ENCODE results near the gene ENOX2. TPM values are rescaled to one million over a fixed set of nuclear protein-coding genes. Genes with fewer than 3 reads are reported as not detected.

The ENOX2 gene
- total RNA-seq, 1 experiment from 2014 or later = 15.0 TPM

DNA sequence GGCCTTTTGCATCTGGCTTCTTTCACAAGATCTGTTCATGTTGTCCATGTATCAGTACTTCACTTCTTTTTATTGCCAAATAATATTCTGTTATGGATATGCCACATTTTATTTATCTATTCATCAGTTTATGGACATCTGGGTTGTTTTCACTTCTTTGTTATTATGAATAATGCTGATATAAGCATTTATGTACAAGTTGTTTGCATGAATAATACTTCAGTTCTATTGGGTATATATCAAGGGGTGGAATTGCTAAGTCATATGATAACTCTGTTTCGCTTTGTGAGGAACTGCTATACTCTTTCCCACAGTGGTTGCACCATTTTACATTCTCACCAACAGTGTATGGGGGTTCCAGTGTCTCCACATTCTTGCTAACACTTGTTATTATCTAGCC lies 310.8 kb downstream of the ENOX2 start:
- Histone ChIP-seq H3K9me3 (replicated peaks) (no peaks in the 10 kb centered on the region), H3K4me1 (no peaks in the 10 kb centered on the region), H3K27me3 (no peaks in the 10 kb centered on the region), H3K4me3 (no peak overlapping the region), H3K27ac (no peak overlapping the region), H3K36me3 (no peaks in the 10 kb centered on the region)
- no peak for DNase-seq

DNA sequence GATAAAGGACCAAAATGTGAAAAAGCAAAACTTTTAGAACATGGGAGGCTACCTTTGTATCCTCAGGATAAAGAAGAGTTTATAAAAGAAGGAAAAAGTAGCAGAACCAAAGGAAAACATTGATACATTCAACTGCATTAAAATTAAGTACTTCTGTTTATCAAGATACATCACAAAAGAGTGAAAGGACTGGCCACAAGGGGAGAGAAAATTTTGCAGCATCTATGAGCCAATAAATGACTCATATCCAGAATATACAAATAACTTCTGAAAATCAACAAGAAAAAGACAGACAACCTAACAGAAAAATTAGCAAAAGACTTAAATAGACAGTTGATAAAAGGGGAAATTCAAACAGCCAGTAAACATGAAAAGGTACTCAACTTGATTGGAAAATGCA lies 324.1 kb downstream of the ENOX2 start:
- H3K4me1 ChIP-seq = no peaks in the 10 kb centered on the region
- no peak overlapping the region for H3K4me3 ChIP-seq
- no peaks in the 10 kb centered on the region for H3K9me3 ChIP-seq (replicated peaks)
- H3K27ac ChIP-seq = no peak overlapping the region
- DNase-seq = no peak
- H3K27me3 ChIP-seq = no peaks in the 10 kb centered on the region
- H3K36me3 ChIP-seq = no peaks in the 10 kb centered on the region

DNA sequence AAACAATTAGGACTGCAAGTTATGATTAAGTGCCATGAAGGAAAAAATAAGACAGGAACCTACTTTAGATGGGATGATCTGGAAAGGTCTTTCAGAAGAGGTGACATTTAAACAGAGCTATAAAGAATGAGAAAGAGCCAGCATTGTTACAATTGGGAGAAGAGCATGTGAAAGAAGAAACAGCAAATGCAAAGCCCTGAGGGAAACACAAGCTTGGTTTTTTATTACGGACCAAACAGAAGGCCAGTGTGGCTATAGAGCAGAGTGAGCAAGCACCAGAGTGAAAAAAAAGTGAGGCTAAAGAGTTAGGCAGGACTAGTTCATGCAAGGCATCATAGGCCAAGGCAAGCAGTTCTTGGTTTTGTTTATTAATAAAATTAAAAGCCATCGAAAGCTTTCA lies 325.6 kb downstream of the ENOX2 start:
- no peaks in the 10 kb centered on the region for H3K4me1 ChIP-seq
- DNase-seq = no peak
- H3K27ac ChIP-seq = no peak overlapping the region
- no peaks in the 10 kb centered on the region for H3K36me3 ChIP-seq
- no peaks in the 10 kb centered on the region for H3K27me3 ChIP-seq
- no peak overlapping the region for H3K4me3 ChIP-seq
- H3K9me3 ChIP-seq (replicated peaks) = no peaks in the 10 kb centered on the region

DNA sequence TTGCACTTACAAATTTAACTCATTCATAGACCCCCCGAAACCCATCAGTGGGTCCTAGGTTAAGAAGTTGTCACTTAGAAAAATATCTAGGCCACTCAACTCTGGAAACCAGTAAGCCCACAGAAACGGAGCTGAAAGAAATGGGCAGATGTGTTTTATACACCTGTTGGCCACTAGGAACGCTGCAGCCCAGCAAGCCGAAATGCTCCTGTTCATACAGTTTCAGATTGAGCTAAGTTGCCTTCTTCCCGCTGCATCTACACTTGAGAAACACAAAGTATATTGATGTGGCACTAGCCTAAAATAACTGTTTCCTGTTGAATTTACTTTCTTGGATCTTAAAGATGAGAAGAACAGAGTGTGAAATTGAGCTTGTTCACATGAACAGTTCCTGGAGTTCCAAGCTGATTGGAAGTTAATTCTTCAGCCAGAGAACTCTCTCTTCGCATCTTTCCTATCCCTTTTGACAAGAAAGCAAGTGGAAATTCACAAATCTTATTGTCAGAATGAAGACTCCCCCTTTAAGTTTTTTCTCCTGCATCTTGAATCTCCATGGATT lies 327.1 kb downstream of the ENOX2 start:
- Histone ChIP-seq H3K36me3 (no peaks in the 10 kb centered on the region), H3K4me3 (no peak overlapping the region), H3K27me3 (no peaks in the 10 kb centered on the region), H3K4me1 (no peaks in the 10 kb centered on the region), H3K9me3 (replicated peaks) (no peaks in the 10 kb centered on the region), H3K27ac (no peak overlapping the region)
- peak; percentile 18 to 60 for DNase-seq

Other genes starting within 250 kb of the ENOX2 start
- not detected in 2 replicates for gene ARHGAP36, start 155.1 kb upstream of the ENOX2 start, total RNA-seq (2014; rRNA removed; shearing (Covaris generic))